Fibroblast of lung (primary cell): ENCODE measurements around the gene EDEM1. TPM values are rescaled to one million over a fixed set of nuclear protein-coding genes. Genes with fewer than 3 reads are reported as not detected.

Experiments used
- DNase-seq, 2 donors: peaks; one replicate each; pipeline versions ENCODE4 v3.0.0 to v3.0.0-alpha.2; 2010; ENCODE audit warnings: low read depth in 2 of 2
- H2AFZ ChIP-seq: 2 replicates; pipeline ENCODE4 v1.5.1; 2012; ENCODE audit warnings: low read length, control low read depth, inconsistent platforms
- H3K27ac ChIP-seq: 2 replicates; pipeline ENCODE4 v1.5.1; 2011; ENCODE audit warnings: low read length, control low read depth; ENCODE audit not compliant: insufficient read depth
- H3K27me3 ChIP-seq: 2 replicates; pipeline ENCODE4 v1.5.1; 2011; ENCODE audit warnings: mild to moderate bottlenecking, low read length; ENCODE audit not compliant: control insufficient read depth, insufficient read depth
- H3K36me3 ChIP-seq: 2 replicates; pipeline ENCODE4 v1.5.1; 2011; ENCODE audit warnings: low read length; ENCODE audit not compliant: control insufficient read depth, insufficient read depth
- H3K4me1 ChIP-seq: 2 replicates; pipeline ENCODE4 v1.5.1; 2011; ENCODE audit warnings: low read length; ENCODE audit not compliant: control insufficient read depth, insufficient read depth; ENCODE audit errors: extremely low read depth
- H3K4me2 ChIP-seq: 2 replicates; pipeline ENCODE4 v1.5.1; 2011; ENCODE audit warnings: low read length, control low read depth; ENCODE audit not compliant: insufficient read depth; ENCODE audit errors: extremely low read depth
- H3K4me3 ChIP-seq, 4 experiments: fragments of 200-600 bp in 1 of 4; sonication (generic) in 1 of 4; replicated peaks in 1 of 4; 2 replicates each; pipeline ENCODE4 v1.5.1; 2011 to 2016; ENCODE audit warnings: low read length in 4 of 4, low read depth in 3 of 4, mild to moderate bottlenecking in 3 of 4, control low read depth in 2 of 4, inconsistent platforms in 1 of 4, mixed read lengths in 1 of 4; ENCODE audit not compliant: insufficient read depth in 1 of 4; ENCODE audit errors: control extremely low read depth in 1 of 4
- H3K79me2 ChIP-seq: 2 replicates; pipeline ENCODE4 v1.5.1; 2012; ENCODE audit warnings: mild to moderate bottlenecking, low read length, inconsistent platforms; ENCODE audit not compliant: control insufficient read depth, insufficient read depth
- H3K9ac ChIP-seq: 2 replicates; pipeline ENCODE4 v1.5.1; 2011; ENCODE audit warnings: mild to moderate bottlenecking, low read length, control low read depth; ENCODE audit not compliant: insufficient read depth
- H3K9me3 ChIP-seq: 2 replicates; pipeline ENCODE4 v1.5.1; 2012; ENCODE audit warnings: low read depth, low read length; ENCODE audit not compliant: control insufficient read depth, insufficient read depth
- H4K20me1 ChIP-seq: 2 replicates; pipeline ENCODE4 v1.5.1; 2011; ENCODE audit warnings: low read length; ENCODE audit not compliant: control insufficient read depth, insufficient read depth; ENCODE audit errors: extremely low read depth
- CTCF ChIP-seq, 2 donors: IDR thresholded peaks in 1 of 2; conservative IDR thresholded peaks in 1 of 2; 1 replicate in 1 of 2; 2 replicates in 1 of 2; pipeline ENCODE4 v1.5.1; 2011 to 2012; ENCODE audit warnings: low read length in 2 of 2, control low read depth in 1 of 2, inconsistent platforms in 1 of 2, low read depth in 1 of 2, mild to moderate bottlenecking in 1 of 2
- EZH2 ChIP-seq: IDR thresholded peaks from 2 replicates; pipeline ENCODE4 v1.5.1; 2012; ENCODE audit warnings: low read length, control low read depth, mild to moderate bottlenecking; ENCODE audit errors: missing control alignments
- polyA plus RNA-seq, 2 donors: library from polyadenylated mRNA; depleted of rRNA in 1 of 2; stranded (reverse) in 1 of 2; unstranded in 1 of 2; fragments of >200 nt; gene quantifications; 2 replicates each; pipeline ENCODE4 v1.2.1, GENCODE V29; 2011 to 2012; ENCODE audit warnings: missing spikeins in 1 of 2
- total RNA-seq: library from RNA; depleted of rRNA; stranded (reverse); fragments of >200 nt; gene quantifications from 2 replicates; pipeline ENCODE4 v1.2.1, GENCODE V29; 2014

The EDEM1 gene
- total and polyA plus RNA-seq, 2 donors (not counting 1 experiment from before 2014, with no cell fraction given), result 23.6 to 42.4 TPM

- Histone ChIP-seq H3K9me3 (no peaks in the 10 kb centered on the region), H4K20me1 (no peaks in the 10 kb centered on the region), H3K79me2 (peaks cover 22% of the 10 kb centered on the region), H3K4me2 (no peak overlapping the region), H3K4me3 (no peak overlapping the region), H2AFZ (no peak overlapping the region), H3K36me3 (peaks cover 11% of the 10 kb centered on the region), H3K27ac (no peak overlapping the region), H3K27me3 (no peaks in the 10 kb centered on the region), H3K9ac (no peak overlapping the region), H3K4me1 (peaks cover 12% of the 10 kb centered on the region)
- no peak for TF ChIP-seq EZH2
- TF ChIP-seq CTCF (conservative IDR thresholded peaks at IDR 0.05 in 1 of 2, IDR thresholded peaks at IDR 0.05 in 1 of 2; ENCODE audit: low read depth in 1 of 2, low read length in 2 of 2), result no peak
- peak in 1 of 2 donors; percentile 14 for DNase-seq
Measured at GRCh38 chr3:5198986-5199731, 11.7 kb downstream of the EDEM1 start.

- peaks cover 13% of the 10 kb centered on the region for H3K36me3 ChIP-seq
- H3K27ac ChIP-seq, result no peak overlapping the region
- H3K79me2 ChIP-seq, result peaks cover 14% of the 10 kb centered on the region
- no peak overlapping the region for H2AFZ ChIP-seq
- no peaks in the 10 kb centered on the region for H3K9me3 ChIP-seq
- DNase-seq, result no peak
- peaks cover 8% of the 10 kb centered on the region for H3K4me1 ChIP-seq
- no peak overlapping the region for H3K4me3 ChIP-seq
- no peak for TF ChIP-seq CTCF (conservative IDR thresholded peaks at IDR 0.05 in 1 of 2, IDR thresholded peaks at IDR 0.05 in 1 of 2; ENCODE audit: low read depth in 1 of 2, low read length in 2 of 2)
- TF ChIP-seq EZH2, result no peak
- no peaks in the 10 kb centered on the region for H4K20me1 ChIP-seq
- H3K9ac ChIP-seq, result no peak overlapping the region
- no peaks in the 10 kb centered on the region for H3K27me3 ChIP-seq
- H3K4me2 ChIP-seq, result no peak overlapping the region
Measured at GRCh38 chr3:5201536-5201935, 14.0 kb downstream of the EDEM1 start.

- Histone ChIP-seq H3K9ac (no peak overlapping the region), H3K27ac (no peak overlapping the region), H4K20me1 (no peaks in the 10 kb centered on the region), H3K27me3 (no peaks in the 10 kb centered on the region), H3K4me2 (no peak overlapping the region), H3K36me3 (peaks cover 13% of the 10 kb centered on the region), H2AFZ (no peak overlapping the region), H3K4me1 (peaks cover 4% of the 10 kb centered on the region), H3K79me2 (peaks cover 10% of the 10 kb centered on the region), H3K9me3 (no peaks in the 10 kb centered on the region), H3K4me3 (no peak overlapping the region)
- peak in 1 of 2 donors; percentile 68 for DNase-seq
- TF ChIP-seq CTCF (conservative IDR thresholded peaks at IDR 0.05 in 1 of 2, IDR thresholded peaks at IDR 0.05 in 1 of 2; ENCODE audit: low read depth in 1 of 2, low read length in 2 of 2) (no peak), EZH2 (no peak)
Measured at GRCh38 chr3:5202222-5202621, 14.7 kb downstream of the EDEM1 start.
